Measurements from ENCODE around the gene ACOT4.
A peak's percentile ranks its signal among the peaks of the same experiment; 100 is the strongest.
"Not testable (repeated sequence)": the region's sequence is repeated elsewhere in the genome, so short reads cannot be mapped to it uniquely, and the experiment has no call there.

The ACOT4 gene

GRCh38 chr14:73582102-73582979 is 9.3 kb upstream of the ACOT4 start:
- DNase-seq: not testable (repeated sequence)

DNA sequence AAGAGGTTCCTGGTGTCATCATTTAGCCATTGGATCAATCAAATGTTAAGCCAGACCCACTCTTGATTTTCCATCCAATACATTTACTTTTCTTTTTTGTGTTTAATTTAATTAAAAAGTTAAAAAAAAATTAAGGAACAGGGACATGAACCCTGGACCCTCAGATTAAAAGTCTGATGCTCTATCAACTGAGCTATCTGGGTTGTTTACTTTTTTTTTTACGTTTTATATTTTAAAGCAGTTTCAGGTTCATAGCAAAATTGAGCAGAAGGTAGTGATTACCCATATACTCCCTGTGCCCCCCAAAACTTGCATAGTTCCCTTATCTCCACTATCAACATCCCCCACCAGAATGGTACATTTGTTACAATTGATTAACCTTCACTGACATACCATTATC is 3.0 kb upstream of the ACOT4 start:
- DNase-seq: no peak

GRCh38 chr14:73589116-73589515 is 2.6 kb upstream of the ACOT4 start:
- DNase-seq: no peak

- not testable (repeated sequence) for DNase-seq
These were observed 1.0 kb upstream of the ACOT4 start for GRCh38 chr14:73590673-73591004.

GRCh38 chr14:73594491-73594890 is 2.8 kb downstream of the ACOT4 start:
- no peak for DNase-seq

DNA sequence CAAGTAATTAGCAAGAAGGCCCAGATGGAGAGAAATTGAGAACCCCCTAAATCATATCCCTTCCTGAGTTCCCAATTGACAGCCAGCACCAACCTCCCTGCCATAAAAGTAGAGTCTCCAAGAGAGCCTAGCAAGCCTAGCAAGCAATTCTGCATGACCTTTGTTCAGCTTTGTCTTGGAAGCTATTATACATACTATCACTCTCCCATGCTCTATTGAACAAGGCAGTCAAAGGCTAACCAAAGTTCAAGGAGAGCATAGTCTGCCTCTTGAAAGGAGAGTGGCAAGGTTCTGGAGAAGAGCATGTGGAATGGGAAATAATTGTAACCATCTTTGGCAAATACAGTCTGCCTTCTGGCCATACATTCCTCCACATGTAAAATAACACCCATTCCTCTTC is 7.8 kb downstream of the ACOT4 start:
- no peak for DNase-seq

GRCh38 chr14:73602994-73603393 is 11.3 kb downstream of the ACOT4 start:
- DNase-seq: no peak

DNA sequence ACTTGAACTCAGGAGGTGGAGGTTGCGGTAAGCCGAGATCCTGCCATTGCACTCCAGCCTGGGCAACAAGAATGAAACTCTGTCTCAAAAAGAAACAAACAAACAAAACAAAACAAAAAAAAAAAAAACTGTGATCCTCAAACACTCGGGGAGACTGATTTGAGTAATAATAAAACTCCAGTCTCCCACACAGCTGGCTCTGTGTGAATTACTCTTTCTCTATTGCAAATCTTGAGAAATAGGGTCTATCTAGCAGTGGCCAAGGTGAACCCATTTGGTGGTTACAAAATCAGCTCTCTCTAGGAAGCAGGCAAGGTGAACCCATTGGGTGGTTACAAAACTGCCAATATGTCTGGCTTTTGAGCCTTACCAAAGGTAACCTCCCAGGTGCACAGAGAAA is 14.6 kb downstream of the ACOT4 start:
- no peak for DNase-seq

- no peak for DNase-seq
These were observed 15.6 kb downstream of the ACOT4 start for GRCh38 chr14:73607241-73607640.

- DNase-seq: no peak
These were observed 19.0 kb downstream of the ACOT4 start for GRCh38 chr14:73610687-73611086.

- DNase-seq: peak; percentile 70
These were observed 20.8 kb downstream of the ACOT4 start, which contains the start of gene ACOT6 for GRCh38 chr14:73612339-73613045. Gene ACOT6 (plus strand): TSS chr14:73612517. CDS start chr14:73612572, 55 bp downstream.

GRCh38 chr14:73613046-73613383 is 21.3 kb downstream of the ACOT4 start:
- DNase-seq: no peak

- DNase-seq: no peak
These were observed 21.8 kb downstream of the ACOT4 start for GRCh38 chr14:73613419-73613963.

DNA sequence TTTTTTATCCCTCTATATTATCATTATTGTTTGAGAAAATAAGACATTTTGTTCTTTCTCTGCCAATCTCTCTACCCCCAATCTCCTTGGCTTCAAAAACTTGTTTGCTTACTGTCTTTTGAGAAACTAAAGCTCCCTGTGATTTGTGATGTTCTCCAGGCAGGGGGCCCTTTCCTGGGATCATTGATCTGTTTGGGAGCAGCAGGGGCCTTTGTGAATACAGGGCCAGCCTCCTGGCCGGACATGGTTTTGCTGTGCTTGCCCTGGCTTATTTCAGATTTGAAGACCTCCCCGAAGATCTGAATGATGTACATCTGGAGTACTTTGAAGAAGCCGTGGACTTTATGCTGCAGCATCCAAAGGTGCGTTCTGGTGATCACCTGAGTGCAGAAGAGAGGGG is 25.2 kb downstream of the ACOT4 start:
- DNase-seq: no peak

GRCh38 chr14:73619524-73619923 is 27.9 kb downstream of the ACOT4 start:
- DNase-seq: no peak

GRCh38 chr14:73620268-73620667 is 28.6 kb downstream of the ACOT4 start:
- no peak for DNase-seq

DNA sequence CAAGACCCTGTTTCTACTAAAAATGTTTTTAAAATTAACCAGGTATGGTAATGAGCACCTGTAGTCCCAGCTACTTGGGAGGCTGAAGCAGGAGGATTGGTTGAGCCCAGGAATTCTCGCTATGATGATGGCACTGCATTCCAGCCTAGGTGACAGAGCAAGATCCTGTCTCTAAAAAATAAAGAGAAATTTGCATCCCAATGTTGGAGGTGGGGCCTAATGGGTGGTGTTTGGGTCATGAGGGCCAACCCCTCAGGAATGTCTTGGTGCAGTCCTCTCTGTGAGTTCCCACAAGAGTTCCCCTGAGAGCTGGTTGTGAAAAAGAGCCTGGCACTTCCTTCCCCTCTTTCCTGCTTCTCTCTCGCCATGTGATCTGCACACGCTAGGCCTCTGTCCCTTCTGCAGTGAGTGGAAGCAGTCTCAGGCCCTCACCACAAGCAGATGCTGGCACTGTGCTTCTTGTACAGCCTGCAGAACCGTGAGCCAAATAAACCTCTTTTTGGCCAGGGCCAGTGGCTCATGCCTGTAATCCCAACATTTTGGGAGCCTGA is 31.9 kb downstream of the ACOT4 start:
- DNase-seq: no peak

DNA sequence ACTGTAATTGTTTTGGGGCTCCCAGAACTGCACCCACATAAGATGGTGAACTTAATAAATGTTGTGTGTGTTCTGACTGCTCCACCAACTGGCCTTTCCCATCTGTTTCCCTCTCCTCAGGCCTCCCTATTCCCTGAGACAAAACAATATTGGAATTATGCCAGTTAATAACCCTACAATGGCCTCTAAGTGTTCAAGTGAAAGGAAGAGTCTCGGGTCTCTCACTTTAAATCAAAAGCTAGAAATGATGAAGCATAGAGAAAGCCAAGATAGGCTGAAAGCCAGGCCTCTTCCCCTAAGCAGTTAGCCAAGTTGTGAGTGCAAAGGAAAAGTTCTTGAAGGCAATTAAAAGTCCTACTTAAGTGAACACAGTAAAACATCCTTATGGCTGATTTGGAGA is 34.0 kb downstream of the ACOT4 start:
- no peak for DNase-seq

DNA sequence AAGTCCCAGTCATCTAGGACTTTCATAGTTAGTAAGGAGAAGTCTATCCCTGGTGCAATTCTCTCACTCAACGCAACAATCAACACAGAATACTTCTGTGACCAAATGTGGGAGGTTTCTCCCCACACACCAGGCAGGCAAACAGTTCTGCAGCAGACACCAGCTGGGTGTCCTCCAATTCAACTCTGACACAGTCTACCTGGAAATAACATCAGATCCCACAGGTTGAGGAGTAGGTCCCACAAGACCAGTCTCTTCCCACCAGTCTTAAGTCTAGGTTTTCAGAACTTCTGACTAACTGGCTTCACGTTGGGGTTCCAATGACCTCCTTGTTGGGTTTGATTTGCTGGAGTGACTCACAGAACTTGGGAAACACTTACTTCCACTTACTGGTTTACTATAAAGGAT is 35.5 kb downstream of the ACOT4 start:
- no peak for DNase-seq

- DNase-seq: no peak
These were observed 38.5 kb downstream of the ACOT4 start for GRCh38 chr14:73630009-73630780.

DNA sequence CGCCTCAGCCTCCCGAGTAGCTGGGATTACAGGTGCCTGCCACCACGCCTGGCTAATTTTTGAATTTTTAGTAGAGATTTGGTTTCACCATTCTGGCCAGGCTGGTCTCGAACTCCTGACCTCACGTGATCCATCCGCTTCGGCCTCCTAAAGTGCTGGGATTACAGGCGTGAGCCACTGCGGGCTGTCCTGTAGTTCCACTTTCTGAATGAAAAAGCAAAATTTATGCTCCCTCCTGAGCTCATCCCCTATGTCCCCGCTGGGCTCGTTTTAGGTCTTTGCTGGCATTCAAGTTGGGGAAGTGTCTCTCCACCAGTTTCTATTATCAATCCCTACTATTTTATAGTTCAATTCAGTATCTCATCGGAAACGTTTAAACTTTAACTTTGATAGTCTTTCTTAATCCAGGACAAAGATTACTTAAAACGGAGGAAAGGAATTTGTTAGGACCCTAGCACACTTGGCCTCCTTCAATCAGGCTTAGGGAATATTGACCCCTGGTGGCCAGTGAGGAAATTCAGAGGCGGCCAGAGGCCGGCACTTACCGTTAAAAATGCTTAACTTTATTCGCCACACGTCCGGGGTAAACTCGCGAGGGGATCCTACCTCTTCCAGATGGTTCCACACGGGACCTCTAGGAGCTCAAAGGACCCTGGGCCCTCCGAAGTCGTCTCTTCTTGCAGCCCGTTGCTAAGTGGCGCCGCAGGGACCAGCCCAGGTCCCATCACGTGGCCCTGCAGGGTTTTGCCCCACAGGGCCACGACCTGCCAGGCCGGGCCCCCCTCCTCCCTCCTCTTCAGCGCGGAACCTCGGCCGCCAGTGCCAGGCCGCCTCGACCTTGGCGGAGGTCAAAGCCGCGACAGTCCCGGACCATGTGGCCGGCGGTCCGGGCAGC is 41.7 kb downstream of the ACOT4 start:
- peak; percentile 80 for DNase-seq

Measured in midbrain (tissue), 1 donor.